Measurements from ENCODE around the gene EHBP1L1.

EHBP1L1 gene

DNA sequence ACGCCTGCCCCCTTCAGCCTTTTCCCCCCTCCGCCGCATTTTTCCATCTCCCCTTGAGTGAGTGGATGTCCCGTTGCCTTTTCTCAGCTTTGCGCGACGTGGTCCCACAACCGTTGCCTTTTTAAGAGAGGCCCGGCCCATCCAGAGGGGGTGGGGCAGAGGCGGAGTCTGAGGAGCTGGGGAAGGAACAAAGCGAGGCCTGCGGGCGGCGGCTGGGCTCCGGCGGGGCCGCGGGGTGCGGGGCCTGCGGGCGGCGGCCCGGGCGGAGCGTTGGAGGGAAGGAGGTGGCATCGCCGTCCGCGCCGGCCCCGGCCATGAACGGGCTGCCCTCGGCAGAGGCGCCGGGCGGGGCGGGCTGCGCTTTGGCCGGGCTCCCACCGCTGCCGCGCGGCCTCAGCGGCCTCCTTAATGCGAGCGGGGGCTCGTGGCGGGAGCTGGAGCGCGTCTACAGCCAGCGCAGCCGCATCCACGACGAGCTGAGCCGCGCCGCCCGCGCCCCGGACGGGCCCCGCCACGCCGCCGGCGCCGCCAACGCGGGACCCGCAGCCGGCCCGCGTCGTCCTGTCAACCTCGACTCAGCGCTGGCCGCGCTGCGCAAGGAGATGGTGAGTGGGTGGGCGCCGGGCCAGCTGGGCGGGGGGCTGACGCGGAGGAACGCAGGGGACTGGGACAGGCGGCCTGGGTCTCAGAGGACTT lies 3.3 kb upstream of the EHBP1L1 start, which contains the start of gene FAM89B:
Gene FAM89B (plus strand): TSS at position 183 of the 696 bp plus-strand sequence. CDS start 132 bp downstream, at position 315.
- H3K4me1 Mint-ChIP-seq (ENCODE audit: low read depth in 2 of 2): peaks cover 61 to 67% of the 10 kb centered on the region in 2 donors
- ATAC-seq (replicated peaks) (peak; percentile 18), DNase-seq (peak; percentile 84 to 88 (median 87))
- no peaks in the 10 kb centered on the region for H3K9me3 Mint-ChIP-seq
- peak within 1 kb of the TSS; percentile 91 to 99 for H3K27ac Mint-ChIP-seq
- H3K4me3 Mint-ChIP-seq: peak within 1 kb of the TSS; percentile 98 to 99
- H3K36me3 Mint-ChIP-seq (ENCODE audit: insufficient read depth): peaks cover 82% of the 10 kb centered on the region
- H3K27me3 Mint-ChIP-seq: no peaks in the 10 kb centered on the region

- Mint-ChIP-seq H3K4me1 (ENCODE audit: low read depth in 2 of 2) (peaks cover 66 to 73% of the 10 kb centered on the region in 2 donors), H3K4me3 (peak overlapping the region; percentile 98 to 99), H3K27me3 (no peaks in the 10 kb centered on the region), H3K36me3 (ENCODE audit: insufficient read depth) (peaks cover 85% of the 10 kb centered on the region), H3K27ac (peak overlapping the region; percentile 91 to 98), H3K9me3 (no peaks in the 10 kb centered on the region)
- peak in 1 of 3 experiments; percentile 18 for DNase-seq
- no peak for ATAC-seq (replicated peaks)
Observed at GRCh38 chr11:65573391-65574079, 2.3 kb upstream of the EHBP1L1 start.

GRCh38 chr11:65574109-65574810 lies 1.6 kb upstream of the EHBP1L1 start:
- no peaks in the 10 kb centered on the region for H3K9me3 Mint-ChIP-seq
- ATAC-seq (replicated peaks): peak; percentile 28
- H3K27me3 Mint-ChIP-seq: no peaks in the 10 kb centered on the region
- DNase-seq: peak; percentile 81 to 85 (median 83)
- peak overlapping the region; percentile 98 to 99 for H3K4me3 Mint-ChIP-seq
- peaks cover 62 to 70% of the 10 kb centered on the region in 2 donors for H3K4me1 Mint-ChIP-seq (ENCODE audit: low read depth in 2 of 2)
- H3K36me3 Mint-ChIP-seq (ENCODE audit: insufficient read depth): peaks cover 84% of the 10 kb centered on the region
- H3K27ac Mint-ChIP-seq: peak overlapping the region; percentile 91 to 98

DNA sequence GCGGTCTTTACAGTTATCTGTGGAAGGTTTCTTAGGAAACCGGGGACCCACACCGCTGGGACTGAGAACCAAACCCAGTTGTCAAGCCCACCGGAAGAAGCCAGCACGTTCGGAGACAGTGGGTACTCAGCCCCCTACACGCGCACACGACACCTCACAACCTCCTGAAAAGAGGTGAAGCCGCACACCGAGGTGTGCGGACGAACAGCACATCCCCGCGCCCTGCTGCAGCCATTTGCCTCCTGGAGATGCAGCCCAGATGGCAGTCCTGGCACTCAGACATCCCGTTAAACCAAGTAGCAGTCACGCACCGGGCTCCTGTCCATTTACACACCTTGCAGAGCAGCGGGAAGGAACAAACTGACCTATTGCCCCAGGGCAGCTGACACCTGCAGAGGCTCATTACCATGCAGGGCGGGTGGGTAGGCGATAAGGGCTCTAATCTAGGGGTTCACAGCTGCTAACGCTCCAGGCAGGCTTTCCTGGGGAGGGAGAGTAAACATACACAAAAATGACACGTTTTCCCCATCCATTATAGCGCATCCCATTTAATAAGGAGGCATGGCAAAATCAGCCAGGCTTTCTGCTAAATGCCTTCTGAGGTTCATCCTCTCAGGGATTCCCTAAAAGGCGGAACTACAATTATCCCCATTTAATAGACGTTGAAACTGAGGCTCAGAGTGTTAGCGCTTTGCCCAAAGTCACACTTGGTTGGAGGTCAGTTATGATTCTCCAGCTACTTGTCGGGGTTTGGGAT lies 864 bp upstream of the EHBP1L1 start:
- Mint-ChIP-seq H3K4me3 (peak overlapping the region; percentile 98 to 99), H3K9me3 (no peaks in the 10 kb centered on the region), H3K36me3 (ENCODE audit: insufficient read depth) (peaks cover 84% of the 10 kb centered on the region), H3K27me3 (no peaks in the 10 kb centered on the region), H3K4me1 (ENCODE audit: low read depth in 2 of 2) (peaks cover 60 to 66% of the 10 kb centered on the region in 2 donors), H3K27ac (peak overlapping the region; percentile 91 to 98)
- no peak for DNase-seq
- peak; percentile 6 for ATAC-seq (replicated peaks)

DNA sequence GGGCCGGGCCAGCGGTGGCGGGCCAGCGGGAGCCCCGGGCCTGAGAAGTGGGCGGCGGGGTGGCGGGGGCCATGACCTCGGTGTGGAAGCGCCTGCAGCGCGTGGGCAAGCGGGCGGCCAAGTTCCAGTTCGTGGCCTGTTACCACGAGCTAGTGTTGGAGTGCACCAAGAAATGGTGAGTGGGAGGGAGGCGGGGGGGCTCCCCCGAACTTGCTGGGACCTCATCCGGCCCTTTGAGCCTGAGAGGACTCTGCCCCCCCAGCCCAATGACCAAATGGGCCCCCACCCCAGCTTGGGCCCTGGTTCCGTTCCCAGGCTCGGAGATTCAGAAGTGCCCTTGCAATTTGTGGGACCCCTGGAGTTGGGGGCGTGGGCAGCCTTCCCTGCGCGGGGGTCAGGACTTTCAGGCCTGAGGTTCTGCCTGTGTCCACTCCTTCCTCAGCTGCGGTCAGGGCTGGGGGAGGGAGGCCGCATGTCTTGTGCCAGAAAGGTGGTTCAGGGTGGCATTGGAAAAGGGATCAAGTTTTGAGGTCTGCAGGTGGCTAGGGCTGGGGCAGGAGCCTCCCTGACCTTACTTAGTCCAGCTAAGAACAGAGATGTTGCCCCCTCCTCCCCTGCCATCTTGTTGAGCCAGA lies 496 bp downstream of the EHBP1L1 start:
- Mint-ChIP-seq H3K27me3 (no peaks in the 10 kb centered on the region), H3K27ac (peak overlapping the region; percentile 76 to 98), H3K4me3 (peak overlapping the region; percentile 86 to 87), H3K36me3 (ENCODE audit: insufficient read depth) (peaks cover 82% of the 10 kb centered on the region), H3K9me3 (no peaks in the 10 kb centered on the region), H3K4me1 (ENCODE audit: low read depth in 2 of 2) (peaks cover 51 to 59% of the 10 kb centered on the region in 2 donors)
- no peak for DNase-seq
- no peak for ATAC-seq (replicated peaks)

DNA sequence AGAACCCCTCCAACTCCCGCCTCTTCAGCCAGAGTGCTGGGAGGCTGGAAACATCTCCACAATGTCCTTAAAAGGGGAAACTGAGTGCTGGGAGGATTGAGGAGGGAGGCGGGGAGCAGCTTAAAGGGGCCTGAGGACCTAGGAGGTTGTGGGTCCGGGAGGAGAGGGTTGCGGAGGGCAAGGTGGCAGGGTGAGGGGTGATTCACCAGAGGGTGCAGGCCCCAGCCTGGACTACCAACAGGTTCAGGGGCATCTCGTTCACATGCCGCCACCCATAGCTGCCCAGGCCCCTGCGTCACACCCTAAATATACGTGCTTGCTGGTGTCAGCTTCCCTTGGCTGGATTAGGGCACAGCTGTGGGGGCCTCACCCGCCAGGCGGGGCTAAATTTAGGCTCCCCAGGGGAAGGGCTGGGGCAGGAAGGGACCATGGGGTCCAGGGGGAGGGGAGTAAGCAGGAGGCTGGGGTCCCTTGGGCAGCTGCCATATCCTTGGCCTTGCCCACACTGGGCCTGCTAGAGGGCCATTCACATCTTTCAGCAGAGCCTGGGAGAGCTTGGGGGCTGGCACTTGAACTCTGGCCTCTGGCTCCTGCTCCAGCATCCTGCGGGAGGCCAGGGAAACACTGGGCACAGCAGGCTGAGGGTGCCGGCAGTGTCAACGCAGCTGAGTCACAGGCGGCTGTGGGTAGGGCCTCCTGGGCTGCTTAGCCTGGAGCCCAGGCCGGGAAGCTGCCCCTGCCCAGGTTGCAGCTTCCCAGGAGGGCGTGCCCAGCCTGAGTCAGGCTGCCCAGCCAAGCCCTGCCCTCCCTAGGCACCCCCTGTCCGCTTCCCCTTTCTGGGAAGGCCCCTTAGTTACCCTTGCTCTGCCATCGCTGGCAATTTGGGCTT lies 1.3 kb downstream of the EHBP1L1 start:
- Mint-ChIP-seq H3K27ac (peak overlapping the region; percentile 76 to 98), H3K36me3 (ENCODE audit: insufficient read depth) (peaks cover 78% of the 10 kb centered on the region), H3K4me1 (ENCODE audit: low read depth in 2 of 2) (peaks cover 49 to 52% of the 10 kb centered on the region in 2 donors)

DNA sequence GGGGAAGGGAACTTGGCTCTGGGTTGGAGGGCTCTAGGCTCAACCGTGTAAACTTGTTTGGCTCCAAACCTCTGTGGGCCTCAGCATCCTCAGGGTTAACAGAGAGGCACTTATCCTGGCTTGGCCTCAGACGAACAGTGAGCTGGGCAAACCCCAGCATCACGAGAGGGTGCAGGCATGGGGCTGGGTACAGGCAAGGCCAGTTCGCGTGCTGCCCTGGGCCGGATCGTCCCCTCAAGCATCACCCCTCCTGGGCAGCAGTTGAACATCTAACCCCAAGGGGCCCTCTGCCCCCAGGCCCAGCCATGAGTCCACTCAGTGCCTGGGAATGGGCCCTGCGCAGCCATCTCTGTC lies 1.9 kb downstream of the EHBP1L1 start:
- H3K4me1 Mint-ChIP-seq (ENCODE audit: low read depth in 2 of 2): peaks cover 51 to 53% of the 10 kb centered on the region in 2 donors
- H3K9me3 Mint-ChIP-seq: no peaks in the 10 kb centered on the region
- peak overlapping the region; percentile 90 to 98 for H3K27ac Mint-ChIP-seq
- no peaks in the 10 kb centered on the region for H3K27me3 Mint-ChIP-seq
- H3K4me3 Mint-ChIP-seq: peak overlapping the region; percentile 86 to 87
- peaks cover 75% of the 10 kb centered on the region for H3K36me3 Mint-ChIP-seq (ENCODE audit: insufficient read depth)
- no peak for ATAC-seq (replicated peaks)
- no peak for DNase-seq

More for the DNA sequence above, 1.3 kb downstream of the EHBP1L1 start:
- ATAC-seq (replicated peaks): peak; percentile 3
- DNase-seq: peak in 1 of 3 experiments; percentile 37
- Mint-ChIP-seq H3K9me3 (no peaks in the 10 kb centered on the region), H3K4me3 (peak overlapping the region; percentile 86 to 87), H3K27me3 (no peaks in the 10 kb centered on the region)

DNA sequence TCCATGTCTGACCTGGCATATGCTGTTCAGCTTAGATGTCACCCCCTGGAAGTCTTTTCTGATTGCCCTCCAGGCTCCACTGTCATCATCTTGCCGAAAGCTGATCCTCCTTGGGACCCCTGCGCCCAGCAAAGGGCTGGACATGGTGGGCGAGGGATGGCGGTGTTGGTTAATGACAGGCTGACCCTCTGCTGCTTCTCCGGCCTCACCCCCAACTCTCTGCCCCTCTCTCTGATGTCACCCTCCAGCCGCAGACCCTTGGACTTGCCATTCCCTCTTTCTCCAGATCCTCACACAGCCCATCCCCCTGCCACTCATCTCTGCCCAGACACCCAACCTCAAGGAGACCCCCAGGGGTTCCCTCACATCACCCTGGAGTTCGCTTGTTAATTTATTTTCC lies 2.3 kb downstream of the EHBP1L1 start:
- ATAC-seq (replicated peaks) (no peak), DNase-seq (no peak)
- peak overlapping the region; percentile 90 to 98 for H3K27ac Mint-ChIP-seq
- H3K4me1 Mint-ChIP-seq (ENCODE audit: low read depth in 2 of 2): peaks cover 51 to 55% of the 10 kb centered on the region in 2 donors
- H3K4me3 Mint-ChIP-seq: peak overlapping the region; percentile 86 to 87
- H3K9me3 Mint-ChIP-seq: no peaks in the 10 kb centered on the region
- no peaks in the 10 kb centered on the region for H3K27me3 Mint-ChIP-seq
- H3K36me3 Mint-ChIP-seq (ENCODE audit: insufficient read depth): peaks cover 73% of the 10 kb centered on the region

- ATAC-seq (replicated peaks): no peak
- H3K4me1 Mint-ChIP-seq (ENCODE audit: low read depth in 2 of 2): peaks cover 51 to 53% of the 10 kb centered on the region in 2 donors
- no peaks in the 10 kb centered on the region for H3K27me3 Mint-ChIP-seq
- peak overlapping the region; percentile 90 to 98 for H3K27ac Mint-ChIP-seq
- peak overlapping the region; percentile 86 to 87 for H3K4me3 Mint-ChIP-seq
- no peak for DNase-seq
- no peaks in the 10 kb centered on the region for H3K9me3 Mint-ChIP-seq
- peaks cover 71% of the 10 kb centered on the region for H3K36me3 Mint-ChIP-seq (ENCODE audit: insufficient read depth)
Observed at GRCh38 chr11:65578667-65579066, 2.8 kb downstream of the EHBP1L1 start.

- H3K27ac Mint-ChIP-seq: peak overlapping the region in 1 of 2 donors; percentile 98
- no peak for DNase-seq
Observed at GRCh38 chr11:65579291-65579690, 3.4 kb downstream of the EHBP1L1 start.

GRCh38 chr11:65580031-65580692 lies 4.3 kb downstream of the EHBP1L1 start:
- Mint-ChIP-seq H3K4me3 (no peak overlapping the region), H3K4me1 (ENCODE audit: low read depth in 2 of 2) (peaks cover 43% of the 10 kb centered on the region in 2 donors), H3K9me3 (no peaks in the 10 kb centered on the region), H3K27ac (peak overlapping the region in 1 of 2 donors; percentile 87), H3K27me3 (no peaks in the 10 kb centered on the region), H3K36me3 (ENCODE audit: insufficient read depth) (peaks cover 62% of the 10 kb centered on the region)
- DNase-seq (no peak), ATAC-seq (replicated peaks) (no peak)

More at GRCh38 chr11:65579291-65579690, 3.4 kb downstream of the EHBP1L1 start:
- Mint-ChIP-seq H3K27me3 (no peaks in the 10 kb centered on the region), H3K4me3 (peak overlapping the region in 1 of 2 donors; percentile 36), H3K36me3 (ENCODE audit: insufficient read depth) (peaks cover 67% of the 10 kb centered on the region), H3K9me3 (no peaks in the 10 kb centered on the region), H3K4me1 (ENCODE audit: low read depth in 2 of 2) (peaks cover 48 to 49% of the 10 kb centered on the region in 2 donors)
- ATAC-seq (replicated peaks): no peak
